Right lobe of liver (tissue), 6 donors: Measurements from ENCODE around the gene ADAMTS2. TPM values are rescaled to one million over a fixed set of nuclear protein-coding genes. Genes with fewer than 3 reads are reported as not detected.

Experiments used
- ATAC-seq, 4 donors: fragments of 200-7000 bp; cut with Tn5 transposase; one replicate each; pipeline ENCODE4 v1.9.1; 2020; ENCODE audit warnings: mild to moderate bottlenecking in 4 of 4, moderate library complexity in 4 of 4
- DNase-seq, 3 donors: peaks; one replicate each; pipeline ENCODE4 v3.0.0-alpha.2; 2020
- H3K27ac ChIP-seq, 3 donors: fragments of 200-600 bp; one replicate each; pipeline ENCODE4 v1.8.0; 2022
- H3K27me3 ChIP-seq, 2 donors: fragments of 200-600 bp; one replicate each; pipeline ENCODE4 v1.8.0; 2022
- H3K36me3 ChIP-seq, 4 donors: fragments of 200-600 bp; sonication (generic) in 1 of 4; one replicate each; pipeline versions ENCODE4 v1.5.1 to v1.8.0; 2017 to 2022; ENCODE audit warnings: control low read depth in 1 of 4
- H3K4me1 ChIP-seq, 4 donors: fragments of 200-600 bp; sonication (generic) in 1 of 4; one replicate each; pipeline versions ENCODE4 v1.5.1 to v1.8.0; 2017 to 2022; ENCODE audit warnings: control low read depth in 1 of 4
- H3K4me3 ChIP-seq, 3 donors: fragments of 200-600 bp; one replicate each; pipeline ENCODE4 v1.8.0; 2022
- H3K9me3 ChIP-seq, 4 donors: fragments of 200-600 bp; sonication (generic) in 1 of 4; one replicate each; pipeline versions ENCODE4 v1.5.1 to v1.8.0; 2017 to 2022; ENCODE audit warnings: control low read depth in 1 of 4
- CTCF ChIP-seq, 4 donors: fragments of 200-600 bp in 3 of 4; fragments of 450-650 bp in 1 of 4; IDR thresholded peaks; one replicate each; pipeline versions ENCODE4 v1.5.1 to v1.8.0; 2016 to 2022; ENCODE audit warnings: antibody characterized with exemption in 4 of 4, mild to moderate bottlenecking in 2 of 4
- POLR2A ChIP-seq: fragments of 450-650 bp; IDR thresholded peaks from one replicate; pipeline ENCODE4 v1.6.1; 2017; ENCODE audit warnings: antibody characterized with exemption, mild to moderate bottlenecking
- WGBS: methylation state at CpG from one replicate; pipeline ENCODE4 v1.1.6; 2018; ENCODE audit warnings: low coverage, low lambda C conversion rate; ENCODE audit not compliant: insufficient coverage; ENCODE audit errors: missing lambda C conversion rate; 5-methylcytosine and 5-hydroxymethylcytosine counted together
- intact Hi-C, 2 donors: fragments of 100-400 bp; cut with DNase I; formaldehyde crosslinking; loops; one replicate each; pipeline versions ENCODE4 v1.11.2 to v1.14.1; 2022
- total RNA-seq, 6 experiments: library from RNA; depleted of rRNA in 2 of 6; stranded (reverse); fragments of >200 nt in 2 of 6; fragmentation: NEBNext Ultra II Directional in 3 of 6; extraction: Animal tissue kit (Norgen Biotek cat#: 25700) in 3 of 6; gene quantifications; one replicate each; pipeline versions ENCODE4 v1.1.0 to v1.2.4, GENCODE V29; 2016 to 2023
- donor health status: DM: no; HTN: yes; CAD: no.
- donor health status: DM: no; HTN: no; CAD: no.
- donor health status: DM: no; HTN: no; CAD: no.
- donor health status: DM: no; HTN: yes; CAD: no.
- donor health status: DM: no; HTN: yes; CAD: no.

ADAMTS2 gene
- total RNA-seq, 6 experiments from 2014 or later: 6.3 to 18.9 (median 13.5) TPM

GRCh38 chr5:179149278-179149677 lies 196.0 kb downstream of the ADAMTS2 start:
- Histone ChIP-seq H3K9me3 (no peaks in the 10 kb centered on the region), H3K4me3 (no peak overlapping the region), H3K4me1 (no peaks in the 10 kb centered on the region), H3K36me3 (no peaks in the 10 kb centered on the region), H3K27me3 (no peaks in the 10 kb centered on the region), H3K27ac (no peak overlapping the region)
- 78% methylated on average over 5 of the region's 10 CpGs for WGBS
- intact Hi-C loops: no loop called here
- TF ChIP-seq POLR2A (no peak), CTCF (IDR thresholded peaks at IDR 0.05) (no peak)
- DNase-seq (peak in 1 of 3 donors; percentile 17), ATAC-seq (no peak)

GRCh38 chr5:179148703-179149170 lies 196.5 kb downstream of the ADAMTS2 start:
- Histone ChIP-seq H3K36me3 (no peaks in the 10 kb centered on the region), H3K27me3 (no peaks in the 10 kb centered on the region), H3K27ac (no peak overlapping the region), H3K9me3 (no peaks in the 10 kb centered on the region), H3K4me1 (no peaks in the 10 kb centered on the region), H3K4me3 (no peak overlapping the region)
- intact Hi-C loops: no loop called here
- DNase-seq (peak in 1 of 3 donors; percentile 44), ATAC-seq (no peak)
- TF ChIP-seq CTCF (IDR thresholded peaks at IDR 0.05) (no peak), POLR2A (no peak)
- 70% methylated on average over 3 of the region's 9 CpGs for WGBS

- no peaks in the 10 kb centered on the region for H3K9me3 ChIP-seq
- no peak overlapping the region for H3K4me3 ChIP-seq
- no peak overlapping the region for H3K27ac ChIP-seq
- no peaks in the 10 kb centered on the region for H3K4me1 ChIP-seq
- intact Hi-C loops: no loop called here
- H3K27me3 ChIP-seq: no peaks in the 10 kb centered on the region
- DNase-seq (peak in 1 of 3 donors; percentile 46), ATAC-seq (no peak)
- WGBS: 82% methylated on average over 10 of the region's 25 CpGs
- no peaks in the 10 kb centered on the region for H3K36me3 ChIP-seq
- TF ChIP-seq POLR2A (no peak), CTCF (IDR thresholded peaks at IDR 0.05) (no peak)
Observed at GRCh38 chr5:179147991-179148702, 197.1 kb downstream of the ADAMTS2 start.

- no peak for ATAC-seq
- WGBS: 70% methylated on average over 6 of the region's 10 CpGs
- H3K27ac ChIP-seq: no peak overlapping the region
Observed at GRCh38 chr5:179146277-179146676, 199.0 kb downstream of the ADAMTS2 start.

More at GRCh38 chr5:179146277-179146676, 199.0 kb downstream of the ADAMTS2 start:
- no peaks in the 10 kb centered on the region for H3K4me1 ChIP-seq
- no peak for TF ChIP-seq POLR2A
- TF ChIP-seq CTCF (IDR thresholded peaks at IDR 0.05): no peak
- DNase-seq: peak in 1 of 3 donors; percentile 12
- no peaks in the 10 kb centered on the region for H3K9me3 ChIP-seq
- no peak overlapping the region for H3K4me3 ChIP-seq
- intact Hi-C loops: no loop called here
- H3K36me3 ChIP-seq: no peaks in the 10 kb centered on the region
- H3K27me3 ChIP-seq: no peaks in the 10 kb centered on the region
